Glutamatergic neuron (in vitro differentiated cells): ENCODE measurements around the gene CMKLR1. TPM values are rescaled to one million over a fixed set of nuclear protein-coding genes. Genes with fewer than 3 reads are reported as not detected.

Experiments
- DNase-seq: peaks from one replicate; pipeline ENCODE4 v3.0.0; 2022
- H3K27ac Mint-ChIP-seq: one replicate; pipeline ENCODE4 v1.8.0; 2020; ENCODE audit warnings: mild to moderate bottlenecking, mixed read lengths, inconsistent platforms; ENCODE audit not compliant: unreplicated experiment
- H3K27me3 Mint-ChIP-seq: one replicate; pipeline ENCODE4 v1.8.0; 2020; ENCODE audit warnings: mild to moderate bottlenecking, moderate library complexity, mixed read lengths, inconsistent platforms; ENCODE audit not compliant: unreplicated experiment
- H3K36me3 Mint-ChIP-seq: one replicate; pipeline ENCODE4 v1.8.0; 2020; ENCODE audit warnings: mild to moderate bottlenecking, mixed read lengths, inconsistent platforms; ENCODE audit not compliant: unreplicated experiment
- H3K4me1 Mint-ChIP-seq: one replicate; pipeline ENCODE4 v1.8.0; 2020; ENCODE audit warnings: mild to moderate bottlenecking, low read depth, mixed read lengths, inconsistent platforms; ENCODE audit not compliant: unreplicated experiment
- H3K4me3 Mint-ChIP-seq: one replicate; pipeline ENCODE4 v1.8.0; 2020; ENCODE audit warnings: mild to moderate bottlenecking, mixed read lengths, inconsistent platforms; ENCODE audit not compliant: unreplicated experiment
- H3K9me3 Mint-ChIP-seq: one replicate; pipeline ENCODE4 v1.8.0; 2020; ENCODE audit warnings: mild to moderate bottlenecking, moderate library complexity, mixed read lengths, inconsistent platforms; ENCODE audit not compliant: unreplicated experiment
- CTCF ChIP-seq: fragments of 200-600 bp; sonication (generic); IDR thresholded peaks from one replicate; pipeline ENCODE4 v1.5.0; 2021; ENCODE audit not compliant: partially characterized antibody, unreplicated experiment
- total RNA-seq: library from RNA; stranded (reverse); fragmentation: NEBNext Ultra II Directional; extraction: Animal tissue kit (Norgen Biotek cat#: 25700); gene quantifications from one replicate; pipeline ENCODE4 v1.2.1, GENCODE V29; 2021; ENCODE audit not compliant: unreplicated experiment

Gene CMKLR1
- total RNA-seq, 1 donor from 2014 or later, result not detected

- Mint-ChIP-seq H3K27ac (no peak overlapping the region), H3K4me1 (peaks cover 19% of the 10 kb centered on the region), H3K4me3 (no peak overlapping the region), H3K36me3 (no peaks in the 10 kb centered on the region), H3K9me3 (peaks cover 3% of the 10 kb centered on the region), H3K27me3 (peaks cover 2% of the 10 kb centered on the region)
- no peak for TF ChIP-seq CTCF
- no peak for DNase-seq
Measured at GRCh38 chr12:108299980-108300696, 39.0 kb downstream of the CMKLR1 start.

GRCh38 chr12:108299516-108299915 is 39.6 kb downstream of the CMKLR1 start:
- no peak for DNase-seq
- peaks cover 3% of the 10 kb centered on the region for H3K9me3 Mint-ChIP-seq

GRCh38 chr12:108298761-108299275 is 40.3 kb downstream of the CMKLR1 start:
- Mint-ChIP-seq H3K9me3 (peaks cover 3% of the 10 kb centered on the region), H3K27ac (no peak overlapping the region), H3K4me1 (peaks cover 9% of the 10 kb centered on the region), H3K36me3 (no peaks in the 10 kb centered on the region), H3K4me3 (no peak overlapping the region), H3K27me3 (peaks cover 4% of the 10 kb centered on the region)
- no peak for TF ChIP-seq CTCF
- DNase-seq, result no peak

More at GRCh38 chr12:108299516-108299915, 39.6 kb downstream of the CMKLR1 start:
- no peak overlapping the region for H3K27ac Mint-ChIP-seq
- peaks cover 4% of the 10 kb centered on the region for H3K27me3 Mint-ChIP-seq
- H3K4me3 Mint-ChIP-seq, result no peak overlapping the region
- H3K36me3 Mint-ChIP-seq, result no peaks in the 10 kb centered on the region
- no peak for TF ChIP-seq CTCF
- H3K4me1 Mint-ChIP-seq, result peaks cover 14% of the 10 kb centered on the region

- TF ChIP-seq CTCF, result no peak
- Mint-ChIP-seq H3K4me3 (no peak overlapping the region), H3K9me3 (peaks cover 3% of the 10 kb centered on the region), H3K36me3 (no peaks in the 10 kb centered on the region), H3K27ac (no peak overlapping the region), H3K4me1 (peaks cover 9% of the 10 kb centered on the region), H3K27me3 (peaks cover 4% of the 10 kb centered on the region)
- DNase-seq, result no peak
Measured at GRCh38 chr12:108297895-108298760, 41.0 kb downstream of the CMKLR1 start.
